Endothelial cell of umbilical vein (primary cell): ENCODE measurements around the gene CCDC180. TPM values are rescaled to one million over a fixed set of nuclear protein-coding genes. Genes with fewer than 3 reads are reported as not detected.

Source experiments
- BruUV-seq: library from RNA; stranded (reverse); fragments of 400-500 nt; replicated peaks from 2 replicates; lab custom pipeline; 2021; lab: Mats Ljungman, UMichigan
- CTCF ChIA-PET: fragments of 300-600, 350-600 bp; sonication (Branson Sonifier 250); formaldehyde crosslinking; loops from one replicate; lab custom pipeline; 2021; ENCODE audit warnings: antibody characterized with exemption, inconsistent platforms; lab: Charles Lee
- POLR2A ChIA-PET: fragments of 300-600, 350-600 bp; sonication (Branson Sonifier 250); formaldehyde crosslinking; loops from one replicate; lab custom pipeline; 2021; ENCODE audit warnings: antibody characterized with exemption, inconsistent platforms; lab: Charles Lee
- DNase-seq: peaks from one replicate; pipeline ENCODE4 v3.0.0-alpha.2; 2011; ENCODE audit warnings: low read depth, low spot score
- FAIRE-seq: peaks from 2 replicates; lab custom pipeline; 2011; peaks lifted over from hg19 to GRCh38; lab: Jason Lieb, UNC
- H2AFZ ChIP-seq: 2 replicates; pipeline ENCODE4 v1.6.0; 2012; ENCODE audit warnings: low read depth, low read length, control low read depth, inconsistent platforms
- H3K27ac ChIP-seq: 2 replicates; pipeline ENCODE4 v1.5.1; 2011; ENCODE audit warnings: low read depth, mild to moderate bottlenecking, control low read depth, low read length, moderate library complexity; ENCODE audit not compliant: insufficient read depth
- H3K27me3 ChIP-seq, 2 experiments: 2 replicates each; pipeline versions ENCODE4 v1.6.0 to v1.6.1; 2011; ENCODE audit warnings: low read length in 2 of 2, mixed read lengths in 1 of 2; ENCODE audit not compliant: control insufficient read depth in 2 of 2, insufficient read depth in 2 of 2
- H3K36me3 ChIP-seq, 2 experiments: 2 replicates in 1 of 2; 3 replicates in 1 of 2; pipeline ENCODE4 v1.5.1; 2011; ENCODE audit warnings: low read length in 2 of 2, mild to moderate bottlenecking in 1 of 2, moderate library complexity in 1 of 2; ENCODE audit not compliant: control insufficient read depth in 2 of 2, insufficient read depth in 2 of 2; ENCODE audit errors: extremely low read depth in 1 of 2
- H3K4me1 ChIP-seq: 3 replicates; pipeline ENCODE4 v1.5.1; 2011; ENCODE audit warnings: mild to moderate bottlenecking, low read length; ENCODE audit not compliant: control insufficient read depth, insufficient read depth; ENCODE audit errors: extremely low read depth
- H3K4me2 ChIP-seq: 2 replicates; pipeline ENCODE4 v1.6.1; 2011; ENCODE audit warnings: low read length, control low read depth, mixed read lengths; ENCODE audit not compliant: insufficient read depth
- H3K4me3 ChIP-seq, 3 experiments: fragments of 200-600 bp in 1 of 3; sonication (generic), shearing (Covaris generic) in 1 of 3; replicated peaks in 1 of 3; 2 replicates each; pipeline ENCODE4 v1.5.1; 2011 to 2016; ENCODE audit warnings: control low read depth in 3 of 3, low read length in 3 of 3, mild to moderate bottlenecking in 2 of 3, inconsistent platforms in 1 of 3, low read depth in 1 of 3, moderate library complexity in 1 of 3; ENCODE audit not compliant: insufficient read depth in 1 of 3
- H3K79me2 ChIP-seq: 2 replicates; pipeline ENCODE4 v1.6.0; 2012; ENCODE audit warnings: low read length, inconsistent platforms; ENCODE audit not compliant: control insufficient read depth, insufficient read depth
- H3K9ac ChIP-seq: replicated peaks from 2 replicates; pipeline ENCODE3; 2011; ENCODE audit warnings: low read length, control low read depth; ENCODE audit not compliant: insufficient read depth; ENCODE audit errors: extremely low read depth
- H3K9me1 ChIP-seq: replicated peaks from 3 replicates; pipeline ENCODE4 v1.6.0; 2011; ENCODE audit warnings: mild to moderate bottlenecking, low read length; ENCODE audit not compliant: control insufficient read depth, insufficient read depth; ENCODE audit errors: extremely low read depth
- H3K9me3 ChIP-seq: replicated peaks from 2 replicates; pipeline ENCODE4 v1.5.1; 2012; ENCODE audit warnings: low read length, inconsistent platforms; ENCODE audit not compliant: control insufficient read depth, insufficient read depth
- H4K20me1 ChIP-seq: replicated peaks from 2 replicates; pipeline ENCODE3; 2011; ENCODE audit warnings: mild to moderate bottlenecking, low read length; ENCODE audit not compliant: control insufficient read depth, insufficient read depth; ENCODE audit errors: extremely low read depth
- CTCF ChIP-seq, 2 donors: IDR thresholded peaks; 1 replicate in 1 of 2; 2 replicates in 1 of 2; pipeline ENCODE4 v1.5.1; 2011; ENCODE audit warnings: low read length in 2 of 2, mild to moderate bottlenecking in 2 of 2, moderate library complexity in 2 of 2, control low read depth in 1 of 2, inconsistent platforms in 1 of 2, low read depth in 1 of 2; ENCODE audit not compliant: insufficient read depth in 1 of 2; ENCODE audit errors: extremely low read depth in 1 of 2
- EZH2 ChIP-seq: IDR thresholded peaks from 2 replicates; pipeline ENCODE4 v1.6.1; 2012; ENCODE audit warnings: borderline replicate concordance, low read depth, mild to moderate bottlenecking, moderate library complexity, low read length, inconsistent platforms; ENCODE audit not compliant: severe bottlenecking
- FOS ChIP-seq: IDR thresholded peaks from 2 replicates; pipeline ENCODE4 v1.6.1; 2011; ENCODE audit warnings: mild to moderate bottlenecking, low read length, moderate library complexity, borderline replicate concordance; ENCODE audit not compliant: insufficient read depth
- GATA2 ChIP-seq: IDR thresholded peaks from 2 replicates; pipeline ENCODE4 v1.7.0; 2011; ENCODE audit warnings: low read depth, mild to moderate bottlenecking, moderate library complexity, mixed read lengths, low read length; ENCODE audit not compliant: insufficient read length, insufficient read depth
- JUN ChIP-seq: IDR thresholded peaks from 2 replicates; pipeline ENCODE4 v1.6.1; 2011; ENCODE audit warnings: borderline replicate concordance, low read depth; ENCODE audit not compliant: insufficient read length, insufficient read depth
- MAX ChIP-seq: IDR thresholded peaks from 2 replicates; pipeline ENCODE4 v1.6.1; 2011; ENCODE audit not compliant: insufficient read depth, insufficient read length
- MYC ChIP-seq: IDR thresholded peaks from one replicate; pipeline ENCODE4 v1.6.1; 2011; ENCODE audit warnings: mild to moderate bottlenecking, low read depth, low read length
- POLR2A ChIP-seq: IDR thresholded peaks from 2 replicates; pipeline ENCODE4 v1.6.1; 2012; ENCODE audit warnings: low read depth, mild to moderate bottlenecking, control low read depth, low read length
- POLR2AphosphoS5 ChIP-seq: IDR thresholded peaks from 2 replicates; pipeline ENCODE4 v1.6.1; 2012; ENCODE audit warnings: low read depth, mild to moderate bottlenecking, control low read depth, low read length, moderate library complexity; ENCODE audit not compliant: insufficient read depth
- dilution Hi-C: fragments of 300-500 bp; cut with MboI; formaldehyde crosslinking; loops from one replicate; pipeline ENCODE4 v1.15.0; 2019; ENCODE audit warnings: low sequenced_read_pairs; ENCODE audit not compliant: extremely low pct_ligation_motif_present
- intact Hi-C: fragments of 100-400 bp; cut with micrococcal nuclease; formaldehyde crosslinking; loops from one replicate; pipeline ENCODE4 v1.10.0; 2022
- polyA plus RNA-seq, 4 experiments: library from polyadenylated mRNA; depleted of rRNA in 3 of 4; stranded (reverse) in 3 of 4; unstranded in 1 of 4; fragments of >200 nt; gene quantifications; 2 replicates each; pipeline versions ENCODE4 v1.2.1 to v1.2.3, GENCODE V29; 2011 to 2012; ENCODE audit warnings: missing spikeins in 1 of 4
- total RNA-seq: library from RNA; stranded (reverse); gene quantifications from 2 replicates; pipeline ENCODE4 v1.2.3, GENCODE V29; 2021

The CCDC180 gene
- total and polyA plus RNA-seq, 2 donors (not counting 3 experiments of a cell fraction or from before 2014, with no cell fraction given), result 0.30 to 2.5 TPM

GRCh38 chr9:97318433-97318832, 11.0 kb downstream of the CCDC180 start:
- H3K4me1 ChIP-seq, result no peaks in the 10 kb centered on the region
- H4K20me1 ChIP-seq, result no peaks in the 10 kb centered on the region
- H3K4me2 ChIP-seq, result no peak overlapping the region
- H3K27ac ChIP-seq, result no peak overlapping the region
- no peaks in the 10 kb centered on the region for H3K79me2 ChIP-seq
- no peak overlapping the region for H3K4me3 ChIP-seq
- FAIRE-seq (no peak), DNase-seq (no peak)
- H3K9me1 ChIP-seq, result no peaks in the 10 kb centered on the region
- H3K9me3 ChIP-seq, result no peaks in the 10 kb centered on the region
- no peaks in the 10 kb centered on the region for H3K36me3 ChIP-seq
- H2AFZ ChIP-seq, result no peak overlapping the region
- no peaks in the 10 kb centered on the region for H3K27me3 ChIP-seq
- ChIA-PET POLR2A (no interaction called here), CTCF (no interaction called here)
- BruUV-seq, result no TSS peak
- dilution Hi-C loops (no loop called here), intact Hi-C loops (no loop called here)
- TF ChIP-seq POLR2AphosphoS5 (no peak), POLR2A (no peak), EZH2 (no peak), FOS (no peak), JUN (no peak), MYC (no peak), GATA2 (no peak), CTCF (IDR thresholded peaks at IDR 0.05; ENCODE audit: extremely low read depth in 1 of 2, insufficient read depth in 1 of 2, low read depth in 1 of 2, low read length in 2 of 2) (no peak), MAX (no peak)
- no peak overlapping the region for H3K9ac ChIP-seq
